Panc1 (cell line): Measurements from ENCODE around the gene RIN1. TPM values are rescaled to one million over a fixed set of nuclear protein-coding genes. Genes with fewer than 3 reads are reported as not detected.
"Not testable (repeated sequence)": the region's sequence is repeated elsewhere in the genome, so short reads cannot be mapped to it uniquely, and the experiment has no call there.

ENCODE experiments used
- ATAC-seq: fragments of 200-7000 bp; cut with Tn5 transposase; 2 replicates; pipeline ENCODE4 v1.9.1; 2020; ENCODE audit warnings: mild to moderate bottlenecking, moderate library complexity
- BruUV-seq: library from RNA; stranded (reverse); fragments of 400-500 nt; replicated peaks from 2 replicates; lab custom pipeline; 2021; lab: Mats Ljungman, UMichigan
- CTCF ChIA-PET: fragments of 300-600 bp; sonication (Branson Sonifier 250); formaldehyde crosslinking; loops from one replicate; lab custom pipeline; 2022; ENCODE audit warnings: antibody characterized with exemption; lab: Charles Lee
- POLR2A ChIA-PET: fragments of 300-600 bp; sonication (Branson Sonifier 250); formaldehyde crosslinking; loops from one replicate; lab custom pipeline; 2022; ENCODE audit warnings: antibody characterized with exemption; lab: Charles Lee
- DNase-seq: peaks from one replicate; pipeline ENCODE4 v3.0.0-alpha.2; 2010; ENCODE audit warnings: low read depth, low spot score
- H3K27ac ChIP-seq: 2 replicates; pipeline ENCODE4 v1.5.1; 2011; ENCODE audit warnings: mild to moderate bottlenecking, low read length, inconsistent platforms
- H3K27me3 ChIP-seq: fragments of 200-500 bp; sonication (Bioruptor generic); 2 replicates; pipeline ENCODE4 v1.6.0; 2014; ENCODE audit warnings: low read length, inconsistent platforms; ENCODE audit not compliant: control insufficient read depth, insufficient read depth
- H3K36me3 ChIP-seq: fragments of 200-500 bp; sonication (Bioruptor generic); 2 replicates; pipeline ENCODE4 v1.5.1; 2014; ENCODE audit warnings: inconsistent platforms, mild to moderate bottlenecking, low read length, moderate library complexity; ENCODE audit not compliant: control insufficient read depth, insufficient read depth
- H3K4me1 ChIP-seq: 2 replicates; pipeline ENCODE4 v1.5.1; 2011; ENCODE audit warnings: inconsistent platforms, mild to moderate bottlenecking, low read length, moderate library complexity; ENCODE audit not compliant: control insufficient read depth, insufficient read depth
- H3K4me3 ChIP-seq, 2 experiments: 2 replicates each; pipeline ENCODE4 v1.5.1; 2011 to 2012; ENCODE audit warnings: low read depth in 2 of 2, low read length in 2 of 2, mild to moderate bottlenecking in 2 of 2, inconsistent platforms in 1 of 2, moderate library complexity in 1 of 2
- H3K9me3 ChIP-seq: fragments of 200-500 bp; sonication (Bioruptor generic); 2 replicates; pipeline ENCODE4 v1.5.1; 2014; ENCODE audit warnings: low read depth, mild to moderate bottlenecking, inconsistent platforms, low read length, moderate library complexity; ENCODE audit not compliant: control insufficient read depth, insufficient read depth
- CTCF ChIP-seq: fragments of 450-650 bp; IDR thresholded peaks from 2 replicates; pipeline ENCODE4 v1.5.1; 2017; ENCODE audit warnings: mild to moderate bottlenecking
- POLR2AphosphoS5 ChIP-seq: IDR thresholded peaks from 2 replicates; pipeline ENCODE4 v1.6.1; 2012; ENCODE audit warnings: mild to moderate bottlenecking, low read depth, low read length, moderate library complexity
- REST ChIP-seq, 2 experiments: IDR thresholded peaks; 2 replicates each; pipeline ENCODE4 v1.6.1; 2011 to 2012; ENCODE audit warnings: low read depth in 2 of 2, control low read depth in 1 of 2, low read length in 1 of 2, mild to moderate bottlenecking in 1 of 2, moderate library complexity in 1 of 2; ENCODE audit not compliant: insufficient read depth in 1 of 2
- SIN3A ChIP-seq: IDR thresholded peaks from 2 replicates; pipeline ENCODE4 v1.6.1; 2012; ENCODE audit warnings: low read depth, mild to moderate bottlenecking, low read length, moderate library complexity, borderline replicate concordance; ENCODE audit not compliant: insufficient read depth
- TCF7L2 ChIP-seq: IDR thresholded peaks from 2 replicates; pipeline ENCODE4 v1.6.1; 2011; ENCODE audit warnings: mild to moderate bottlenecking, low read depth, low read length, inconsistent platforms
- in situ Hi-C: cut with HindIII; loops from 2 replicates; pipeline ENCODE4 v1.10.0; 2016; ENCODE audit warnings: low sequenced_read_pairs, low pct_unique_long_range_greater_than_20kb
- intact Hi-C: fragments of 100-400 bp; cut with micrococcal nuclease; formaldehyde crosslinking; loops from one replicate; pipeline ENCODE4 v1.10.0; 2022; ENCODE audit not compliant: unreplicated experiment
- total RNA-seq: library from RNA; stranded (reverse); gene quantifications from one replicate; pipeline ENCODE4 v1.2.1, GENCODE V29; 2021; ENCODE audit not compliant: unreplicated experiment

Gene RIN1
- total RNA-seq, 1 experiment from 2014 or later = 21.7 TPM

DNA sequence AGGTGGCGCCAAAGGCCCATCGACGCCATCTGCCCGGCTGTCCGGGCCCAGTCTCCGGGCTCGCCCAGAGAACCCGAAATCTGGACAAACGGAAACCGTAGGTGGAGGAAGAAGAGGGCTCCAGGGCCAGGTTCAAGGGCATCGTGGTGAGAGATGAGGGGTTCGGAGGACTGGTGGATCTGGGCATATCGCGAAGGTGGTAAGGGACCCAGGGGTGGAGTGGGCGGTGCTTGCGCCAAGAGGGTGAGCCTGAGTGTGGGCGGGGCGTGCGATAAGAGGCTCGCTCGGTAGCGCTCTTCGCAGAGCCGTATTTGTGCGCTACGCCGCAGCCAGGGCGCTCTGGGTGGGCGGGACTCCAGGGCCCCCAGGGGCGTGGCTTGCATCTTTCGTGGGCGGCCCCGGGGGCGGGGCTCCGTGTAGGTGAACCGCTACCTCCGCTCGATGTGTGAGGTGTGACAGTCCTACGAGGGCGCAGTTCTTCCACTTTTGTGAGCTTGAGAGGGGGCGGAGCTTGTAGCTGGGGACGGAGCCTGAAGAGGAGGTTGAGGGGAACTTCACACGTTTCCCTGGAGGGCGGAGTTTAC lies 24.2 kb downstream of the RIN1 start:
- Histone ChIP-seq H3K4me3 (peak overlapping the region; percentile 72 to 83), H3K36me3 (no peaks in the 10 kb centered on the region), H3K27me3 (no peaks in the 10 kb centered on the region), H3K9me3 (no peaks in the 10 kb centered on the region), H3K27ac (peak overlapping the region; percentile 86), H3K4me1 (peaks cover 6% of the 10 kb centered on the region)
- in situ Hi-C loops = no loop called here
- CTCF ChIA-PET = interaction anchor here (0.5 to 2.1 kb wide), 16 partner anchors 8 to 202 kb away, joined by 3 to 17 read pairs (median 5); partner anchors contain the start of genes B4GAT1, DPP3, MRPL11 and RIN1
- no TSS peak for BruUV-seq
- intact Hi-C loops = loop anchor here (2.0 kb wide), 1 partner anchor 17 kb away; no protein-coding TSS in a partner anchor
- TF ChIP-seq CTCF (peak; percentile 99), REST (IDR thresholded peaks at IDR 0.05; ENCODE audit: insufficient read depth in 1 of 2, low read depth in 2 of 2, low read length in 1 of 2) (no peak), TCF7L2 (no peak), POLR2AphosphoS5 (no peak), SIN3A (0 out of 2 replicates have a peak, but pooled peaks have one; percentile 50)
- ATAC-seq (peak; percentile 89), DNase-seq (peak; percentile 87)
- POLR2A ChIA-PET = interaction anchor here (0.7 to 1.6 kb wide), 3 partner anchors 24 to 53 kb away, joined by 3 to 6 read pairs (median 4); partner anchors contain the start of gene RIN1

GRCh38 chr11:66311470-66311964 lies 24.7 kb downstream of the RIN1 start:
- DNase-seq = no peak
- Histone ChIP-seq H3K9me3 (no peaks in the 10 kb centered on the region), H3K4me3 (peak overlapping the region; percentile 72 to 83), H3K27me3 (no peaks in the 10 kb centered on the region), H3K27ac (peak overlapping the region; percentile 86), H3K36me3 (no peaks in the 10 kb centered on the region), H3K4me1 (peaks cover 6% of the 10 kb centered on the region)
- peak; percentile 1 for ATAC-seq
- TF ChIP-seq TCF7L2 (no peak), POLR2AphosphoS5 (no peak), REST (IDR thresholded peaks at IDR 0.05; ENCODE audit: insufficient read depth in 1 of 2, low read depth in 2 of 2, low read length in 1 of 2) (no peak), CTCF (no peak), SIN3A (no peak)
- intact Hi-C loops = no loop called here
- CTCF ChIA-PET = interaction anchor here (0.6 to 2.1 kb wide), 12 partner anchors 11 to 150 kb away, joined by 3 to 17 read pairs (median 5); partner anchors contain the start of genes B4GAT1, MRPL11, RIN1 and YIF1A
- no TSS peak for BruUV-seq
- in situ Hi-C loops = no loop called here
- POLR2A ChIA-PET = interaction anchor here (1.6 kb wide), 1 partner anchor 34 kb away, joined by 6 read pairs; no protein-coding TSS in a partner anchor

DNA sequence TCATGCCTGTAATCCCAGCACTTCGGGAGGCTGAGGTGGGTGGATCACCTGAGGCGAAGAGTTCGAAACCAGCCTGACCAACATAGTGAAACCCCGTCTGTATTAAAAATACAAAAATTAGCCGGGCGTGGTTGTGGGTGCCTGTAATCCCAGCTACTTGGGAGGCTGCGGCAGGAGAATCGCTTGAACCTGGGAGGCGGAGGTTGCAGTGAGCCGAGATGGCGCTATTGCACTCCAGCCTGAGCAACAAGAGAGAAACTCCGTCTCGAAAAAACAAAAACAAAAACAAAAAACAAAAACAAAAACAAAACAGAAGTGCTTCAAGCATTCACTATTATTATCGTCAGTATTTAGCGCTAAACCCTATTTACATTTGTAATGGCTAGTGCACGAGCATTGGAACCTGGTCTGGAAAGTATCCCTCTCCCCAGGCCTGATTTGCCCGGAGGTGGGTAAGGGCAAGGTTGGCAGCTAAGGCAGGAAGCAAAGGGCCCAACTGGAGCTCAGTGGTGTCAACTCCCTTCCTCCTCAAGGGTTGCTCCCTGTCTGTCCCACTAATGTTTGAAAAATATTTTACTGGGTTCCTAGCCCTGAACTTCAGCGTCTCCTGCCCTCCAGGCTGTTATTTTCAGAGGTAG lies 25.3 kb downstream of the RIN1 start:
- BruUV-seq, DNase-seq, H3K4me1 ChIP-seq, intact Hi-C loops, H3K27me3 ChIP-seq, H3K9me3 ChIP-seq, H3K4me3 ChIP-seq, in situ Hi-C loops, ATAC-seq, H3K36me3 ChIP-seq, H3K27ac ChIP-seq: not testable (repeated sequence)
- POLR2A ChIA-PET = interaction anchor here (1.6 kb wide), 1 partner anchor 35 kb away, joined by 6 read pairs; no protein-coding TSS in a partner anchor
- CTCF ChIA-PET = interaction anchor here (0.6 to 2.1 kb wide), 11 partner anchors 10 to 150 kb away, joined by 3 to 17 read pairs (median 5); partner anchors contain the start of genes B4GAT1, MRPL11, RIN1 and YIF1A
